WTC11 (cell line): Measurements from ENCODE around the gene PPDPF. TPM values are rescaled to one million over a fixed set of nuclear protein-coding genes. Genes with fewer than 3 reads are reported as not detected.

ENCODE experiments used
- ATAC-seq: fragments of 200-7000 bp; cut with Tn5 transposase; 2 replicates; pipeline ENCODE4 v1.10.0; 2021; ENCODE audit warnings: mild to moderate bottlenecking, moderate library complexity
- CTCF ChIA-PET: fragments of 300-600 bp; sonication (Branson Sonifier 250); formaldehyde crosslinking; loops from one replicate; lab custom pipeline; 2021; ENCODE audit warnings: antibody characterized with exemption; lab: Charles Lee
- POLR2A ChIA-PET: fragments of 350-600 bp; sonication (Branson Sonifier 250); formaldehyde crosslinking; loops from one replicate; lab custom pipeline; 2021; ENCODE audit warnings: antibody characterized with exemption; lab: Charles Lee
- DNase-seq: peaks from one replicate; pipeline ENCODE4 v3.0.0; 2021; ENCODE audit warnings: low spot score
- H3K27ac Mint-ChIP-seq: 2 replicates; pipeline ENCODE4 v1.8.0; 2021; ENCODE audit warnings: mixed read lengths
- H3K27me3 Mint-ChIP-seq: 2 replicates; pipeline ENCODE4 v1.8.0; 2021; ENCODE audit warnings: low read depth, mild to moderate bottlenecking, moderate library complexity, mixed read lengths
- H3K36me3 Mint-ChIP-seq: 2 replicates; pipeline ENCODE4 v1.8.0; 2021; ENCODE audit warnings: mixed read lengths
- H3K4me1 Mint-ChIP-seq: 2 replicates; pipeline ENCODE4 v1.8.0; 2022; ENCODE audit warnings: mixed read lengths
- H3K4me3 Mint-ChIP-seq: 2 replicates; pipeline ENCODE4 v1.8.0; 2021; ENCODE audit warnings: mild to moderate bottlenecking, moderate library complexity, mixed read lengths
- H3K9me3 Mint-ChIP-seq: 2 replicates; pipeline ENCODE4 v1.8.0; 2021; ENCODE audit warnings: mixed read lengths
- CREM ChIP-seq: sonication (generic); formaldehyde crosslinking; IDR thresholded peaks from 2 replicates; pipeline ENCODE4 v1.8.1; 2022; ENCODE audit warnings: mild to moderate bottlenecking, missing genetic modification reagents, moderate library complexity
- FOXJ3 ChIP-seq: sonication (generic); formaldehyde crosslinking; IDR thresholded peaks from 2 replicates; pipeline ENCODE4 v1.9.0; 2021; ENCODE audit warnings: missing genetic modification reagents, mild to moderate bottlenecking, borderline replicate concordance
- FOXK1 ChIP-seq: sonication (generic); formaldehyde crosslinking; IDR thresholded peaks from 2 replicates; pipeline ENCODE4 v1.8.0; 2022; ENCODE audit warnings: mild to moderate bottlenecking, moderate library complexity, missing genetic modification reagents
- GABPB1 ChIP-seq: sonication (generic); formaldehyde crosslinking; IDR thresholded peaks from 2 replicates; pipeline ENCODE4 v1.8.1; 2023; ENCODE audit warnings: mild to moderate bottlenecking, missing genetic modification reagents
- KAT7 ChIP-seq: sonication (generic); formaldehyde crosslinking; IDR thresholded peaks from 2 replicates; pipeline ENCODE4 v1.8.1; 2023; ENCODE audit warnings: missing genetic modification reagents, mild to moderate bottlenecking, borderline replicate concordance
- MXD4 ChIP-seq: fragments of 250-450 bp; sonication (Bioruptor Pico); IDR thresholded peaks from 2 replicates; pipeline ENCODE4 v1.8.0; 2021; ENCODE audit warnings: mild to moderate bottlenecking, moderate library complexity, borderline replicate concordance
- MYBL2 ChIP-seq: sonication (generic); formaldehyde crosslinking; IDR thresholded peaks from 2 replicates; pipeline ENCODE4 v1.8.1; 2023; ENCODE audit warnings: mild to moderate bottlenecking, moderate library complexity, missing genetic modification reagents
- NR2C2 ChIP-seq: sonication (generic); formaldehyde crosslinking; IDR thresholded peaks from 2 replicates; pipeline ENCODE4 v1.8.0; 2022; ENCODE audit warnings: mild to moderate bottlenecking, missing genetic modification reagents
- SMAD4 ChIP-seq: sonication (generic); formaldehyde crosslinking; IDR thresholded peaks from 2 replicates; pipeline ENCODE4 v1.8.0; 2022; ENCODE audit warnings: mild to moderate bottlenecking, missing genetic modification reagents
- TP53 ChIP-seq: sonication (generic); formaldehyde crosslinking; IDR thresholded peaks from 2 replicates; pipeline ENCODE4 v1.8.1; 2023; ENCODE audit warnings: mild to moderate bottlenecking, missing genetic modification reagents
- ZNF121 ChIP-seq: sonication (generic); formaldehyde crosslinking; IDR thresholded peaks from 2 replicates; pipeline ENCODE4 v1.8.0; 2023; ENCODE audit warnings: missing genetic modification reagents
- ZNF219 ChIP-seq: sonication (generic); formaldehyde crosslinking; IDR thresholded peaks from 2 replicates; pipeline ENCODE4 v1.8.0; 2023; ENCODE audit warnings: missing genetic modification reagents, mild to moderate bottlenecking, borderline replicate concordance
- ZNF416 ChIP-seq: fragments of 250-450 bp; sonication (Bioruptor Pico); IDR thresholded peaks from 2 replicates; pipeline ENCODE4 v1.9.0; 2021; ENCODE audit warnings: mild to moderate bottlenecking, inconsistent platforms
- total RNA-seq: library from RNA; stranded (reverse); gene quantifications from 3 replicates; pipeline ENCODE4 v1.2.3, GENCODE V29; 2021
- TF ChIP-seq, protein P1 (sequence below): sonication (generic); formaldehyde crosslinking; IDR thresholded peaks from 2 replicates; pipeline ENCODE4 v1.8.0; 2022; ENCODE audit warnings: mild to moderate bottlenecking, missing genetic modification reagents
- TF ChIP-seq, protein P2 (sequence below): sonication (generic); formaldehyde crosslinking; IDR thresholded peaks from 2 replicates; pipeline ENCODE4 v1.8.0; 2022; ENCODE audit warnings: mild to moderate bottlenecking, missing genetic modification reagents
- TF ChIP-seq, protein P3 (sequence below): sonication (generic); formaldehyde crosslinking; IDR thresholded peaks from 2 replicates; pipeline ENCODE4 v1.8.1; 2022; ENCODE audit warnings: low read depth, missing genetic modification reagents, borderline replicate concordance
- TF ChIP-seq, protein P4 (sequence below): sonication (generic); formaldehyde crosslinking; IDR thresholded peaks from 2 replicates; pipeline ENCODE4 v1.8.0; 2023; ENCODE audit warnings: missing genetic modification reagents
- TF ChIP-seq, protein P5 (sequence below): sonication (generic); formaldehyde crosslinking; conservative IDR thresholded peaks from 2 replicates; pipeline ENCODE4 v1.8.1; 2023; ENCODE audit warnings: mild to moderate bottlenecking, low read depth, missing genetic modification reagents, moderate library complexity
- TF ChIP-seq, protein P6 (sequence below): sonication (generic); formaldehyde crosslinking; IDR thresholded peaks from 2 replicates; pipeline ENCODE4 v1.8.1; 2022; ENCODE audit warnings: mild to moderate bottlenecking, missing genetic modification reagents, moderate library complexity, borderline replicate concordance
- TF ChIP-seq, protein P7 (sequence below): sonication (generic); formaldehyde crosslinking; IDR thresholded peaks from 2 replicates; pipeline ENCODE4 v1.8.1; 2023; ENCODE audit warnings: mild to moderate bottlenecking, missing genetic modification reagents, borderline replicate concordance

PPDPF gene
- total RNA-seq, 1 experiment from 2014 or later, result 170 TPM

DNA sequence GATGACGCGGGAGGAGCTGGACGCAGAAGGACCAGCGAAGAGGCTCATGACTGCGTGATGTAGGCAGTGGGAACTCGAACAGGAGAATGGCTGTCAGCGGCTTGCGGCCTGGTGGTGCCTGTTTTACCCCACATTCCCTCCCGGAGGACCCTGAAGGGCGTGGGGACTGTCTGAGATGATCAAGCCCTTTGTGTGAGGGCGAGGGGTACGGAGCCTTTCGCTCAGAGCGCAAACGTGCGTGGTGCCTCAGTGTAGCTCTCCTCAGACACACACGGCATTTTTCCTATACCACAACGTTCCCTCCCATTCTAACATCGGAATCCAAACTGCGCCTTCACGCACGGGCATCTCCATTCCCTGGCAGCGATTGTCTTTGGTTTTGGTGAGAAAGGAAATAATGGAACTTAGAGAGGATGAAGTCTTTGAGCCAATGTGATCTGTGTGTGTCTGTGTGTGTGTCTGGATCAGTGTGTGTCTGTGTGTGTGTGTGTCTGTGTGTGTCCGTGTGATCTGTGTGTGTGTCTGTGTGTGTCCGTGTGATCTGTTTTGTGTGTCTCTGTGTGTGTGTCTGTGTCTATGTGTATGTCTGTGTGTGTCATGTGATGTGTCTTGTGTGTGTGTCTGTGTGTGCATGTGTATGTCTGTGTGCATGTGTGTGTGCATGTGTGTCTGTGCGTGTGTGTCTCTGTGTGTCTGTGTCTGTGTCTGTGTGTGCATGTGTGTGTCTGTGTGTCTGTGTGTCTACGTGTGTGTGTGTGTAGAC, 11.3 kb downstream of the PPDPF start:
- Mint-ChIP-seq H3K27ac (peak overlapping the region; percentile 63), H3K9me3 (no peaks in the 10 kb centered on the region), H3K27me3 (no peaks in the 10 kb centered on the region), H3K4me3 (no peak overlapping the region), H3K4me1 (0 out of 2 replicates have a peak, but pooled peaks cover 2% of the 10 kb centered on the region), H3K36me3 (no peaks in the 10 kb centered on the region)
- POLR2A ChIA-PET, result no interaction called here
- DNase-seq (peak; percentile 12), ATAC-seq (no peak)
- no peak for TF ChIP-seq ZNF416 (CRISPR knock-in tag)
- TF ChIP-seq NR2C2 (CRISPR knock-in tag), result no peak
- no peak for TF ChIP-seq KAT7
- TF ChIP-seq, protein P1, sequence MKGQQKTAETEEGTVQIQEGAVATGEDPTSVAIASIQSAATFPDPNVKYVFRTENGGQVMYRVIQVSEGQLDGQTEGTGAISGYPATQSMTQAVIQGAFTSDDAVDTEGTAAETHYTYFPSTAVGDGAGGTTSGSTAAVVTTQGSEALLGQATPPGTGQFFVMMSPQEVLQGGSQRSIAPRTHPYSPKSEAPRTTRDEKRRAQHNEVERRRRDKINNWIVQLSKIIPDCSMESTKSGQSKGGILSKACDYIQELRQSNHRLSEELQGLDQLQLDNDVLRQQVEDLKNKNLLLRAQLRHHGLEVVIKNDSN (CRISPR knock-in tag), result no peak
- TF ChIP-seq, protein P2, sequence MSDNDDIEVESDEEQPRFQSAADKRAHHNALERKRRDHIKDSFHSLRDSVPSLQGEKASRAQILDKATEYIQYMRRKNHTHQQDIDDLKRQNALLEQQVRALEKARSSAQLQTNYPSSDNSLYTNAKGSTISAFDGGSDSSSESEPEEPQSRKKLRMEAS (CRISPR knock-in tag), result no peak
- TF ChIP-seq, protein P3, sequence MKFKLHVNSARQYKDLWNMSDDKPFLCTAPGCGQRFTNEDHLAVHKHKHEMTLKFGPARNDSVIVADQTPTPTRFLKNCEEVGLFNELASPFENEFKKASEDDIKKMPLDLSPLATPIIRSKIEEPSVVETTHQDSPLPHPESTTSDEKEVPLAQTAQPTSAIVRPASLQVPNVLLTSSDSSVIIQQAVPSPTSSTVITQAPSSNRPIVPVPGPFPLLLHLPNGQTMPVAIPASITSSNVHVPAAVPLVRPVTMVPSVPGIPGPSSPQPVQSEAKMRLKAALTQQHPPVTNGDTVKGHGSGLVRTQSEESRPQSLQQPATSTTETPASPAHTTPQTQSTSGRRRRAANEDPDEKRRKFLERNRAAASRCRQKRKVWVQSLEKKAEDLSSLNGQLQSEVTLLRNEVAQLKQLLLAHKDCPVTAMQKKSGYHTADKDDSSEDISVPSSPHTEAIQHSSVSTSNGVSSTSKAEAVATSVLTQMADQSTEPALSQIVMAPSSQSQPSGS (CRISPR knock-in tag), result no peak
- no peak for TF ChIP-seq FOXK1 (CRISPR knock-in tag)
- TF ChIP-seq, protein P4, sequence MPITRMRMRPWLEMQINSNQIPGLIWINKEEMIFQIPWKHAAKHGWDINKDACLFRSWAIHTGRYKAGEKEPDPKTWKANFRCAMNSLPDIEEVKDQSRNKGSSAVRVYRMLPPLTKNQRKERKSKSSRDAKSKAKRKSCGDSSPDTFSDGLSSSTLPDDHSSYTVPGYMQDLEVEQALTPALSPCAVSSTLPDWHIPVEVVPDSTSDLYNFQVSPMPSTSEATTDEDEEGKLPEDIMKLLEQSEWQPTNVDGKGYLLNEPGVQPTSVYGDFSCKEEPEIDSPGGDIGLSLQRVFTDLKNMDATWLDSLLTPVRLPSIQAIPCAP (CRISPR knock-in tag), result no peak
- TF ChIP-seq ZNF121, result no peak
- TF ChIP-seq ZNF219, result no peak
- TF ChIP-seq CREM, result no peak
- TF ChIP-seq FOXJ3 (CRISPR knock-in tag), result no peak
- TF ChIP-seq MYBL2 (CRISPR knock-in tag), result no peak
- TF ChIP-seq MXD4, result no peak
- TF ChIP-seq, protein P5, sequence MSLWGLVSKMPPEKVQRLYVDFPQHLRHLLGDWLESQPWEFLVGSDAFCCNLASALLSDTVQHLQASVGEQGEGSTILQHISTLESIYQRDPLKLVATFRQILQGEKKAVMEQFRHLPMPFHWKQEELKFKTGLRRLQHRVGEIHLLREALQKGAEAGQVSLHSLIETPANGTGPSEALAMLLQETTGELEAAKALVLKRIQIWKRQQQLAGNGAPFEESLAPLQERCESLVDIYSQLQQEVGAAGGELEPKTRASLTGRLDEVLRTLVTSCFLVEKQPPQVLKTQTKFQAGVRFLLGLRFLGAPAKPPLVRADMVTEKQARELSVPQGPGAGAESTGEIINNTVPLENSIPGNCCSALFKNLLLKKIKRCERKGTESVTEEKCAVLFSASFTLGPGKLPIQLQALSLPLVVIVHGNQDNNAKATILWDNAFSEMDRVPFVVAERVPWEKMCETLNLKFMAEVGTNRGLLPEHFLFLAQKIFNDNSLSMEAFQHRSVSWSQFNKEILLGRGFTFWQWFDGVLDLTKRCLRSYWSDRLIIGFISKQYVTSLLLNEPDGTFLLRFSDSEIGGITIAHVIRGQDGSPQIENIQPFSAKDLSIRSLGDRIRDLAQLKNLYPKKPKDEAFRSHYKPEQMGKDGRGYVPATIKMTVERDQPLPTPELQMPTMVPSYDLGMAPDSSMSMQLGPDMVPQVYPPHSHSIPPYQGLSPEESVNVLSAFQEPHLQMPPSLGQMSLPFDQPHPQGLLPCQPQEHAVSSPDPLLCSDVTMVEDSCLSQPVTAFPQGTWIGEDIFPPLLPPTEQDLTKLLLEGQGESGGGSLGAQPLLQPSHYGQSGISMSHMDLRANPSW (CRISPR knock-in tag), result no peak
- no peak for TF ChIP-seq GABPB1 (CRISPR knock-in tag)
- no peak for TF ChIP-seq SMAD4 (CRISPR knock-in tag)
- TF ChIP-seq, protein P6, sequence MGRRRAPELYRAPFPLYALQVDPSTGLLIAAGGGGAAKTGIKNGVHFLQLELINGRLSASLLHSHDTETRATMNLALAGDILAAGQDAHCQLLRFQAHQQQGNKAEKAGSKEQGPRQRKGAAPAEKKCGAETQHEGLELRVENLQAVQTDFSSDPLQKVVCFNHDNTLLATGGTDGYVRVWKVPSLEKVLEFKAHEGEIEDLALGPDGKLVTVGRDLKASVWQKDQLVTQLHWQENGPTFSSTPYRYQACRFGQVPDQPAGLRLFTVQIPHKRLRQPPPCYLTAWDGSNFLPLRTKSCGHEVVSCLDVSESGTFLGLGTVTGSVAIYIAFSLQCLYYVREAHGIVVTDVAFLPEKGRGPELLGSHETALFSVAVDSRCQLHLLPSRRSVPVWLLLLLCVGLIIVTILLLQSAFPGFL, result no peak
- TF ChIP-seq TP53 (CRISPR knock-in tag), result no peak
- TF ChIP-seq, protein P7, sequence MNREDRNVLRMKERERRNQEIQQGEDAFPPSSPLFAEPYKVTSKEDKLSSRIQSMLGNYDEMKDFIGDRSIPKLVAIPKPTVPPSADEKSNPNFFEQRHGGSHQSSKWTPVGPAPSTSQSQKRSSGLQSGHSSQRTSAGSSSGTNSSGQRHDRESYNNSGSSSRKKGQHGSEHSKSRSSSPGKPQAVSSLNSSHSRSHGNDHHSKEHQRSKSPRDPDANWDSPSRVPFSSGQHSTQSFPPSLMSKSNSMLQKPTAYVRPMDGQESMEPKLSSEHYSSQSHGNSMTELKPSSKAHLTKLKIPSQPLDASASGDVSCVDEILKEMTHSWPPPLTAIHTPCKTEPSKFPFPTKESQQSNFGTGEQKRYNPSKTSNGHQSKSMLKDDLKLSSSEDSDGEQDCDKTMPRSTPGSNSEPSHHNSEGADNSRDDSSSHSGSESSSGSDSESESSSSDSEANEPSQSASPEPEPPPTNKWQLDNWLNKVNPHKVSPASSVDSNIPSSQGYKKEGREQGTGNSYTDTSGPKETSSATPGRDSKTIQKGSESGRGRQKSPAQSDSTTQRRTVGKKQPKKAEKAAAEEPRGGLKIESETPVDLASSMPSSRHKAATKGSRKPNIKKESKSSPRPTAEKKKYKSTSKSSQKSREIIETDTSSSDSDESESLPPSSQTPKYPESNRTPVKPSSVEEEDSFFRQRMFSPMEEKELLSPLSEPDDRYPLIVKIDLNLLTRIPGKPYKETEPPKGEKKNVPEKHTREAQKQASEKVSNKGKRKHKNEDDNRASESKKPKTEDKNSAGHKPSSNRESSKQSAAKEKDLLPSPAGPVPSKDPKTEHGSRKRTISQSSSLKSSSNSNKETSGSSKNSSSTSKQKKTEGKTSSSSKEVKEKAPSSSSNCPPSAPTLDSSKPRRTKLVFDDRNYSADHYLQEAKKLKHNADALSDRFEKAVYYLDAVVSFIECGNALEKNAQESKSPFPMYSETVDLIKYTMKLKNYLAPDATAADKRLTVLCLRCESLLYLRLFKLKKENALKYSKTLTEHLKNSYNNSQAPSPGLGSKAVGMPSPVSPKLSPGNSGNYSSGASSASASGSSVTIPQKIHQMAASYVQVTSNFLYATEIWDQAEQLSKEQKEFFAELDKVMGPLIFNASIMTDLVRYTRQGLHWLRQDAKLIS, result no peak
- CTCF ChIA-PET, result no interaction called here
